Measurements from ENCODE around the gene KIF26B. TPM values are rescaled to one million over a fixed set of nuclear protein-coding genes. Genes with fewer than 3 reads are reported as not detected.

Gene KIF26B
- total RNA-seq, 1 donor from 2014 or later = 0.49 TPM

GRCh38 chr1:245160288-245160687, 5.5 kb downstream of the KIF26B start:
- H3K4me3 ChIP-seq = no peak overlapping the region
- no peak for TF ChIP-seq POLR2AphosphoS5 (IDR thresholded peaks at IDR 0.05; ENCODE audit: insufficient read depth in 1 of 2, low read depth in 1 of 2)
- no peak for TF ChIP-seq CTCF (IDR thresholded peaks at IDR 0.05)
- no peak for TF ChIP-seq POLR2A (IDR thresholded peaks at IDR 0.05)
- DNase-seq (ENCODE audit: extremely low spot score in 2 of 2) = no peak
- no peaks in the 10 kb centered on the region for H3K36me3 ChIP-seq
- peaks cover 26% of the 10 kb centered on the region for H3K4me1 ChIP-seq
- intact Hi-C loops (cut with DNase I) = no loop called here
- H3K27me3 ChIP-seq = no peaks in the 10 kb centered on the region
- no peak overlapping the region for H3K27ac ChIP-seq
- no peaks in the 10 kb centered on the region for H3K9me3 ChIP-seq

GRCh38 chr1:245160741-245161400, 6.1 kb downstream of the KIF26B start:
- Histone ChIP-seq H3K4me3 (no peak overlapping the region), H3K27ac (no peak overlapping the region), H3K4me1 (peaks cover 20% of the 10 kb centered on the region), H3K9me3 (no peaks in the 10 kb centered on the region), H3K36me3 (no peaks in the 10 kb centered on the region), H3K27me3 (no peaks in the 10 kb centered on the region)
- TF ChIP-seq POLR2AphosphoS5 (IDR thresholded peaks at IDR 0.05; ENCODE audit: insufficient read depth in 1 of 2, low read depth in 1 of 2) = no peak
- no peak for TF ChIP-seq CTCF (IDR thresholded peaks at IDR 0.05)
- TF ChIP-seq POLR2A (IDR thresholded peaks at IDR 0.05) = no peak
- intact Hi-C loops (cut with DNase I) = no loop called here
- DNase-seq (ENCODE audit: extremely low spot score in 2 of 2) = no peak

- intact Hi-C loops (cut with DNase I) = no loop called here
- Histone ChIP-seq H3K9me3 (no peaks in the 10 kb centered on the region), H3K27ac (no peak overlapping the region), H3K4me1 (peaks cover 12% of the 10 kb centered on the region), H3K27me3 (no peaks in the 10 kb centered on the region), H3K4me3 (no peak overlapping the region), H3K36me3 (no peaks in the 10 kb centered on the region)
- TF ChIP-seq CTCF (IDR thresholded peaks at IDR 0.05) (no peak), POLR2A (IDR thresholded peaks at IDR 0.05) (no peak), POLR2AphosphoS5 (IDR thresholded peaks at IDR 0.05; ENCODE audit: insufficient read depth in 1 of 2, low read depth in 1 of 2) (no peak)
- DNase-seq (ENCODE audit: extremely low spot score in 2 of 2) = no peak
These were observed 7.1 kb downstream of the KIF26B start for GRCh38 chr1:245161866-245162265.

GRCh38 chr1:245166471-245166885, 11.7 kb downstream of the KIF26B start:
- DNase-seq (ENCODE audit: extremely low spot score in 2 of 2) = peak in 1 of 2 donors; percentile 69
- no peak for TF ChIP-seq CTCF (IDR thresholded peaks at IDR 0.05)
- no peak for TF ChIP-seq POLR2AphosphoS5 (IDR thresholded peaks at IDR 0.05; ENCODE audit: insufficient read depth in 1 of 2, low read depth in 1 of 2)
- no peak for TF ChIP-seq POLR2A (IDR thresholded peaks at IDR 0.05)
- H3K27ac ChIP-seq = no peak overlapping the region
- no peaks in the 10 kb centered on the region for H3K36me3 ChIP-seq
- peak overlapping the region; percentile 19 to 24 for H3K4me3 ChIP-seq
- H3K27me3 ChIP-seq = no peaks in the 10 kb centered on the region
- peaks cover 4% of the 10 kb centered on the region for H3K4me1 ChIP-seq
- intact Hi-C loops (cut with DNase I) = no loop called here
- H3K9me3 ChIP-seq = no peaks in the 10 kb centered on the region

- peaks cover 4% of the 10 kb centered on the region for H3K4me1 ChIP-seq
- H3K27ac ChIP-seq = no peak overlapping the region
- H3K27me3 ChIP-seq = no peaks in the 10 kb centered on the region
- intact Hi-C loops (cut with DNase I) = no loop called here
- no peak overlapping the region for H3K4me3 ChIP-seq
- no peaks in the 10 kb centered on the region for H3K36me3 ChIP-seq
- no peak for TF ChIP-seq CTCF (IDR thresholded peaks at IDR 0.05)
- no peak for TF ChIP-seq POLR2AphosphoS5 (IDR thresholded peaks at IDR 0.05; ENCODE audit: insufficient read depth in 1 of 2, low read depth in 1 of 2)
- no peak for TF ChIP-seq POLR2A (IDR thresholded peaks at IDR 0.05)
- H3K9me3 ChIP-seq = no peaks in the 10 kb centered on the region
- no peak for DNase-seq (ENCODE audit: extremely low spot score in 2 of 2)
These were observed 13.3 kb downstream of the KIF26B start for GRCh38 chr1:245168086-245168485.
